ENCODE results near the gene KCNG2. TPM values are rescaled to one million over a fixed set of nuclear protein-coding genes. Genes with fewer than 3 reads are reported as not detected.
A peak's percentile ranks its signal among the peaks of the same experiment; 100 is the strongest.

Gene KCNG2
- total and polyA plus RNA-seq, 12 donors, result 0.16 to 0.79 (median 0.24) TPM; not detected in 7

DNA sequence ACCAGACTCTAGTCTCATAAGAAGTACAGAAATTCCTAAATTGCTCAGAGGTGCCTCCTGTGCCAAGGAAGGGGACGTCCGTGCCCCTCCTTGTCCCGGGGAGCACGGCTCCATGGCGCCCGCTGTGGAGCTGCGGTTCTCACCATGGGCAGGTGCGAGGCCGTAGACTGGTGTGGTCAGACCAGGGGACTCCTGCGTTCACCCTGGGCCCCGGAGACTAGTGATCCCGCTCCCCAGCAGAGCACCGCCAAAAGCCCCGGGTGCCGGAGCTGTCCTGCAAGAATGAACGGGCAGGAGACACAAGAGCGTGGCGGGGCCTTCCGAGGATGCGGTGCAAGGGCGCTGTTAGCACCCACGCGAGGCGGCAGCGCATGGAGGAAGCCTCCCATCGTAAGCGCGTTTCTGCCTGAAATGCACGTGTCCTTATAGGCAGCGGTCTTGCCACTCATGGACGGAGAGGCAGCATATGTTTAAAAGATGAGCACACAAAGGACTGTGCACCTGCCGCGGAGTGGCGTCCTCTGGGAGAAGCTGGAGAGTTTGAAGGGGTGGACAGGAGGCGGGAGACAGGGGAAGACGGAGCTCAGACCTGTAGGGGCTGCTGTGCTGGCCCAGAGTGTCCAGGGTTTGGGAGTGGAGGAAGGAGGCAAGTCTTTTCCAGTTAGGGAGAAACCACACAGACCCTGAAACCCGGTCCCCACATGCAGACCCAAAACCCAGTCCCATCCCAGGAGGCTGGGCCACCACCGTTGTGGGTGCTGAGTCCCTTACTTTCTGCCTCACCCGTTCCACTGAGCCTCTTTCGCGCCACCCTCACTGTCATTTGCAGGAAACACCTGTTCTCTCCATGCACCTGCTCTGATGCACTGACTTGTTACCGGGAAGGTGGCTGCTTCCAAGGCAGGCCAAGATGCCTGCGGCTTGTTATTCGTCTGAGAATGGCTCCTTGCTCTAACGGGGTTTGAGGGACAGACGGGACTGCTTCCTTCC is 7.5 kb upstream of the KCNG2 start:
- peak overlapping the region in 1 of 10 donors; percentile 36 for H3K27ac ChIP-seq
- no peak for DNase-seq
- intact Hi-C loops (cut with DNase I), result no loop called here

DNA sequence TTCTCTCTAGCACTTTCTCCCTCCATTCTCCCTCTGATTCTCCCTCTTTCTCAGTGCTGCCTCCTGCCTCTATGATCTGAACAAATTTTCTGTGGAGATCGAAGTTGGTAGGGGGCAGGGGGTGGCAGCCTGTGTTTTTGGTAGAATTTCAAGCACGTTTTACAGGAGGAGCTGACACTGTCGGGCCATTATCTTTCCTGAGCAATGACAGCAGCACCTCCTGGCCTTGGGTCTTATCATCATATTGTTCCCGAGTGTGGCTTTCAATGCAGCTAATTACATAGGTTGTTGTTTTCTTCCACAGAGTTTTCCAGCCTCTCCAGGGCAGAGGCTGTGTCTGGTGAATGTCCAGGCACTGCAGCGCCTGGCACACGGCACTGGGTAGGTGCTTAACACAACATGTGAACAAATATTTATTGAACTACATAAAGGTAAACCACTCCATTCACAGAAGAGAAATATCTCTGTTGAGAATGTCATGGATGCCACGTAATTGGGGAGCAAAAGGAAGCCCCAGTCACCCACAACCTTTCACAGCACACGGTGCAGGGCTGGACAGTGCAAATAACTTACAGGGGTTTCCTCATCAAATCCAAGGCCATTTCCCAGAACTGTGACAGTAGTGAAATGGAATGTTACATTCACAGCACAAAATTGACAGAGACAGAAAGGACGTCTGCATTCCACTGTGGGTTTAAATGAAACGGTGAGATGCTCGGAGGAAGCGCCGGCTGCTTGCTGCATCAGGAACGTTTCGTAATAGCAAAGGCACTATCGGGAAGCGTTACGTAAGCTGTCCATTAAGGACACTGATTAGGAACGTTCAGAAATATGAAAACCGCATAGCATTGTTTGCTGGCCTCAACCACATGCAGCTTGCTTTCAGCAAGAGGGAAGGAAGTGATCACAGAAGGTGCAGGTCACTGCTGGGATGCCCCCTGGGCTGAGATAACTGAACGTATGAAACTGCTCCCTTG is 6.5 kb upstream of the KCNG2 start:
- peak overlapping the region in 4 of 10 donors; percentile 5 to 26 (median 15) for H3K4me3 ChIP-seq
- H3K27me3 ChIP-seq, result peaks cover 29 to 80% (median 62%) of the 10 kb centered on the region in 7 donors

More for the DNA sequence above, 7.5 kb upstream of the KCNG2 start:
- WGBS, 2 donors, result 80% methylated on average over 46 of the region's 46 CpGs
- H3K4me3 ChIP-seq, result no peak overlapping the region
- no peaks in the 10 kb centered on the region for H3K36me3 ChIP-seq
- peaks cover 29 to 84% (median 71%) of the 10 kb centered on the region in 7 donors for H3K27me3 ChIP-seq
- H3K9me3 ChIP-seq, result no peaks in the 10 kb centered on the region
- TF ChIP-seq, protein P1, sequence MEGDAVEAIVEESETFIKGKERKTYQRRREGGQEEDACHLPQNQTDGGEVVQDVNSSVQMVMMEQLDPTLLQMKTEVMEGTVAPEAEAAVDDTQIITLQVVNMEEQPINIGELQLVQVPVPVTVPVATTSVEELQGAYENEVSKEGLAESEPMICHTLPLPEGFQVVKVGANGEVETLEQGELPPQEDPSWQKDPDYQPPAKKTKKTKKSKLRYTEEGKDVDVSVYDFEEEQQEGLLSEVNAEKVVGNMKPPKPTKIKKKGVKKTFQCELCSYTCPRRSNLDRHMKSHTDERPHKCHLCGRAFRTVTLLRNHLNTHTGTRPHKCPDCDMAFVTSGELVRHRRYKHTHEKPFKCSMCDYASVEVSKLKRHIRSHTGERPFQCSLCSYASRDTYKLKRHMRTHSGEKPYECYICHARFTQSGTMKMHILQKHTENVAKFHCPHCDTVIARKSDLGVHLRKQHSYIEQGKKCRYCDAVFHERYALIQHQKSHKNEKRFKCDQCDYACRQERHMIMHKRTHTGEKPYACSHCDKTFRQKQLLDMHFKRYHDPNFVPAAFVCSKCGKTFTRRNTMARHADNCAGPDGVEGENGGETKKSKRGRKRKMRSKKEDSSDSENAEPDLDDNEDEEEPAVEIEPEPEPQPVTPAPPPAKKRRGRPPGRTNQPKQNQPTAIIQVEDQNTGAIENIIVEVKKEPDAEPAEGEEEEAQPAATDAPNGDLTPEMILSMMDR (IDR thresholded peaks at IDR 0.05), result no peak
- H3K4me1 ChIP-seq, result peaks cover 0 to 57% (median 6%) of the 10 kb centered on the region in 9 donors
- ATAC-seq, result no peak

DNA sequence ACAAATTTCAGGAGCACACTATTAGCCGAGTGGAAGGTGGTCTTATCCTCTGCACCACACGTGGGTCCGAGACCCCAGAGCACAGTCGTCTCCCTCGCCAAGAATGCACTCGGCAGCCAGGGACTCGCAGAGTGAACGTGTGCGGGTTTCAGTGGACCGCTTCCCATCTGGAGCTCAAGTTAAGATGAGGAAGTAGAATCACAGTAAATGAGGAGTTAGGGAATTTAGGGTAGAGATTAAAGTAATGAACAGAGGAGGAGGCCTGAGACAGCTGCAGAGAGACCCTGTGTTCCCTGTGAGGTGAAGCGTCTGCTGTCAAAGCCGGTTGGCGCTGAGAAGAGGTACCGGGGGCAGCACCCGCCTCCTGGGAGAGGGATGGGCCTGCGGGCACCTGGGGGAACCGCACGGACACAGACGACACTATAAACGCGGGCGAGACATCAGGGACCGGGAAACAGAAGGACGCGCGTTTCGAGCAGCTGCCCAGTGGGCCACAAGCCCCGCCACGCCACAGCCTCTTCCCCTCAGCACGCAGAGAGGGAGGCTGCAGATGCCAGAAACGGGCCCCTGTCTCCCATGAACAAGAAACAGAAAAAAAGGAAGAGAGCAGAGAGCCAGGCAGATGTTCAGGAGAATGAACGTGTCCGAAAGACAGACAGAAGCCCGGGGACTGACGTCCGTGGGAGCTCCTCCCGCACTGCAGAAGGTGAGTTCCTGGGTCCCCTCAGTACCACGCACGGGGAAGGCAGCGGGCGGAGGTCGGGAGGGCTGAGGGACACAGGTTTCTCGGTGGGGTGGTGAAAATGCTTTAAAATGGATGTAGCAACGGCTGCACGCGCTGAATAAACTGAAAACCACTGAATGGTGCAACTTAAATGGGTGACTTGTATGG is 5.4 kb upstream of the KCNG2 start:
- H3K4me1 ChIP-seq, result peaks cover 0 to 67% (median 9%) of the 10 kb centered on the region in 9 donors
- peaks cover 25 to 80% (median 61%) of the 10 kb centered on the region in 7 donors for H3K27me3 ChIP-seq
- DNase-seq (no peak), ATAC-seq (no peak)
- TF ChIP-seq, protein P1 (IDR thresholded peaks at IDR 0.05), result no peak
- H3K4me3 ChIP-seq, result peak overlapping the region in 3 of 10 donors; percentile 10 to 26 (median 20)
- intact Hi-C loops (cut with DNase I), result no loop called here
- no peaks in the 10 kb centered on the region for H3K9me3 ChIP-seq
- peak overlapping the region in 1 of 10 donors; percentile 82 for H3K27ac ChIP-seq
- H3K36me3 ChIP-seq, result no peaks in the 10 kb centered on the region
- 78% methylated on average over 46 of the region's 46 CpGs for WGBS, 2 donors

More for the DNA sequence above, 6.5 kb upstream of the KCNG2 start:
- Histone ChIP-seq H3K4me1 (peaks cover 0 to 66% (median 6%) of the 10 kb centered on the region in 9 donors), H3K36me3 (no peaks in the 10 kb centered on the region), H3K9me3 (no peaks in the 10 kb centered on the region), H3K27ac (peak overlapping the region in 2 of 10 donors; percentile 6 to 82)
- ATAC-seq (peak; percentile 35 to 83 (median 70)), DNase-seq (peak in 1 of 2 donors; percentile 23)
- 25 to 27% methylated on average over 21 of the region's 21 CpGs for WGBS, 2 donors
- intact Hi-C loops (cut with DNase I), result no loop called here
- TF ChIP-seq, protein P1 (IDR thresholded peaks at IDR 0.05), result no peak
